Tibial artery (tissue), 4 donors: ENCODE measurements around the gene WDR6.

Source experiments
- DNase-seq, 2 donors: peaks; one replicate each; pipeline ENCODE4 v3.0.0-alpha.2; 2019
- H3K27ac ChIP-seq, 2 donors: fragments of 200-600 bp; sonication (generic) in 1 of 2; 1 replicate in 1 of 2; 2 replicates in 1 of 2; pipeline ENCODE4 v1.5.1; 2018 to 2019; ENCODE audit warnings: mild to moderate bottlenecking in 1 of 2
- H3K27me3 ChIP-seq, 2 donors: fragments of 200-600 bp; sonication (generic) in 1 of 2; one replicate each; pipeline versions ENCODE4 v1.5.1 to v1.6.0; 2016 to 2019
- H3K36me3 ChIP-seq, 3 donors: fragments of 200-600 bp; sonication (generic) in 2 of 3; one replicate each; pipeline ENCODE4 v1.5.1; 2016 to 2019; ENCODE audit warnings: mild to moderate bottlenecking in 2 of 3
- H3K4me1 ChIP-seq, 4 donors: fragments of 200-600 bp; sonication (generic) in 2 of 4; 1 replicate in 3 of 4; 2 replicates in 1 of 4; pipeline ENCODE4 v1.5.1; 2016 to 2019
- H3K4me3 ChIP-seq, 2 donors: fragments of 200-600 bp; sonication (generic) in 1 of 2; 1 replicate in 1 of 2; 2 replicates in 1 of 2; pipeline ENCODE4 v1.5.1; 2018 to 2019; ENCODE audit warnings: mild to moderate bottlenecking in 2 of 2
- H3K9me3 ChIP-seq, 3 donors: fragments of 200-600 bp; sonication (generic) in 1 of 3; one replicate each; pipeline ENCODE4 v1.5.1; 2016 to 2019
- intact Hi-C: fragments of 100-400 bp; cut with DNase I; formaldehyde crosslinking; loops from one replicate; pipeline ENCODE4 v1.15.0; 2023; ENCODE audit warnings: low total_unique reads
- TF ChIP-seq, protein P1 (sequence below), 2 experiments: fragments of 200-600 bp in 1 of 2; fragments of 450-650 bp in 1 of 2; IDR thresholded peaks; one replicate each; pipeline ENCODE4 v1.5.1; 2017 to 2019; ENCODE audit warnings: antibody characterized with exemption in 2 of 2, mild to moderate bottlenecking in 1 of 2, moderate library complexity in 1 of 2

Gene WDR6

DNA sequence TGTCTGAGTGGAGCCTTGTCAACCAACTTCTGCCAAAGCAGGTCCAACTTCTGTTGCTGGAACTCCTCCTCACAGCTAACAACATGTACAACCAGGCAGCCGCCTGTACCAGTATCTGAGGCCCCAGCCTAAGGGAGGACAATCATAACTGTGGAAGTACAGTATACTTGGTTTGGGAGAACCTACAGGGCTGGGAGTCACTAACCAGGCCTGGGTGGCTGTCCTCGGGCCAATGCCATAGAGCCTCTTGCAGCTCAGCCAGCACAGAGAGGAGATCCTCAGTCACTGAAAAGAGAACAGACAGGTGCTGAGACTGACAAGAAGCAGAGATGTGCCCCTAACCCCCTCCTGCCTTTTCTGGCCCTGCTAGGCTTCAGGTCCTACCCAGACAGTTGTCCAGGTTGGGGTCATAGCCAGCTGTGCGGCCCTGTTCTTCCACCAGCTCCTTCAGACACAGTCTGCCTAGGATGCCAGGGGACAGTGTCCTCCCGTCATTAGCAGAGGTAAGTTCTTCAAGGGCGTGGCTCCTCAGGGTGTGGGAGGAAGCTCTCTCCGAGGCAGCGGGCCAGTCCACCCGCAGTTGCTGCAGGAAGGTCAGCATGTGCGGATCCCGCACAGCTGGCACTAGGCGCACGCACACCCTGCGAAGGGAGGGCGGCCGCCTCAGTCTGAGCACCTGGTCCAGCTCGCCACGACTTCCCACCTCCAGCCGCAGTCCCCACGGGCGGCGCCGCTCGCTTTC is 10.2 kb downstream of the WDR6 start:
- peak overlapping the region; percentile 87 for H3K27ac ChIP-seq

DNA sequence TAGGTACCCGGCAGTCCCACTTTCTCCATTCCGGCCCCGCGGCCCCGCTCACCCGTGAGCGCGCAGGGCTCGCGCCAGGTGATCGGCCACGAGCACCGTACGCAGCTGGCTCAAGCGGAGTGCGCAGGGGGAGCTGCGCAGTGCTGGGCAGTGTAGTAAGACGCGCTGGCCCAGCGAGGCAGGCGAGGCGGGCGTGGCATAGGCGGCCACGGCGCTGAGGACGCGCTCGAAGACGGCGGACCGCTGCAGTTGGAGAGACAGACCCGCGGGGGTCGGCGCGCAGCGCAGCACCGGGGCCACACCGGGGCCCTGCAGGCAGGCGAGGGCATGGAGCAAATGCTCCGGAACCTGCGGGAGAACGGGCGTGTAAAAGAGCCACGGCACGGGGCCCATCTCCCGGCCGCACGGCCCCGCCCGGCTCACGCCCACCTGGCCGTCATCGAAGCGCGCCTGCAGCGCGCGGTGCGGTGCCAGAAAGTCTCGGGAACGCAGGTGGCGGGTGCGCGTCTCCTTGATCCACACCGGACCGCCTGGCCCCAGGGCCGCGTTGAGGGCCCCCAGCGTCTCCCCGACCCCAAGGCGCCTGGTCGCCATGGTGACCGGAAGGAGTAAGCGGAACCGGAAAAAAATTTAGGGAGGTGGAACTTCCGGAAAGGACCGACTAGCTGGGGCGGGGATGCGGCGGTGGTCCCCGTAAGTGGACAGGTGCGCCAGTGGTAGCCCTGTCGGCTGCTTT is 10.9 kb downstream of the WDR6 start, which contains the start of gene DALRD3:
DALRD3 (minus strand) TSS at position 610 of the 736 bp plus-strand sequence; CDS start at position 594, 16 bp downstream.
- DNase-seq: peak; percentile 68 to 84
- Histone ChIP-seq H3K27me3 (no peaks in the 10 kb centered on the region), H3K4me1 (peaks cover 0 to 45% (median 39%) of the 10 kb centered on the region in 4 donors), H3K36me3 (peaks cover 19 to 46% (median 28%) of the 10 kb centered on the region in 3 donors), H3K27ac (peak within 1 kb of the TSS; percentile 87), H3K9me3 (no peaks in the 10 kb centered on the region), H3K4me3 (peak within 1 kb of the TSS; percentile 81 to 92)
- intact Hi-C loops: no loop called here
- TF ChIP-seq, protein P1, sequence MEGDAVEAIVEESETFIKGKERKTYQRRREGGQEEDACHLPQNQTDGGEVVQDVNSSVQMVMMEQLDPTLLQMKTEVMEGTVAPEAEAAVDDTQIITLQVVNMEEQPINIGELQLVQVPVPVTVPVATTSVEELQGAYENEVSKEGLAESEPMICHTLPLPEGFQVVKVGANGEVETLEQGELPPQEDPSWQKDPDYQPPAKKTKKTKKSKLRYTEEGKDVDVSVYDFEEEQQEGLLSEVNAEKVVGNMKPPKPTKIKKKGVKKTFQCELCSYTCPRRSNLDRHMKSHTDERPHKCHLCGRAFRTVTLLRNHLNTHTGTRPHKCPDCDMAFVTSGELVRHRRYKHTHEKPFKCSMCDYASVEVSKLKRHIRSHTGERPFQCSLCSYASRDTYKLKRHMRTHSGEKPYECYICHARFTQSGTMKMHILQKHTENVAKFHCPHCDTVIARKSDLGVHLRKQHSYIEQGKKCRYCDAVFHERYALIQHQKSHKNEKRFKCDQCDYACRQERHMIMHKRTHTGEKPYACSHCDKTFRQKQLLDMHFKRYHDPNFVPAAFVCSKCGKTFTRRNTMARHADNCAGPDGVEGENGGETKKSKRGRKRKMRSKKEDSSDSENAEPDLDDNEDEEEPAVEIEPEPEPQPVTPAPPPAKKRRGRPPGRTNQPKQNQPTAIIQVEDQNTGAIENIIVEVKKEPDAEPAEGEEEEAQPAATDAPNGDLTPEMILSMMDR (IDR thresholded peaks at IDR 0.05): no peak

More for the DNA sequence above, 10.2 kb downstream of the WDR6 start:
- Histone ChIP-seq H3K4me1 (peaks cover 0 to 43% (median 33%) of the 10 kb centered on the region in 4 donors), H3K4me3 (peak overlapping the region; percentile 81 to 92), H3K9me3 (no peaks in the 10 kb centered on the region), H3K36me3 (peaks cover 18 to 48% (median 32%) of the 10 kb centered on the region in 3 donors), H3K27me3 (no peaks in the 10 kb centered on the region)
- intact Hi-C loops: no loop called here
- no peak for DNase-seq
- TF ChIP-seq, protein P1 (IDR thresholded peaks at IDR 0.05): no peak

DNA sequence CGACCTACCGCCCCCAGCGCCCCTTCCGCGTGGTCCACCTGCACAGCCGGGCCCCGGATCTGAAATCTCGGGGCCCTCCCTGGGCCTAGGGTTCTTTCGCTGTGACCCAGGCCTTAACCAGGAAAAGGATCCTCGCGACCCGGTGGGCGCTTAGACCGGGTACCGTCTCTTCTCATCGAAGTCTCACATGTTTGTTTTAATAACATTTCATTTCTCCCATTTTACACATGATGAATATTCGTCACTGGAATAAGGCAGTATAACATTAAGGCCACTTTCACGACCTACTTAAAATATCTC is 11.5 kb downstream of the WDR6 start:
- Histone ChIP-seq H3K27ac (peak overlapping the region; percentile 87), H3K27me3 (no peaks in the 10 kb centered on the region), H3K36me3 (peaks cover 24 to 46% (median 33%) of the 10 kb centered on the region in 3 donors), H3K9me3 (no peaks in the 10 kb centered on the region), H3K4me1 (peaks cover 0 to 46% (median 43%) of the 10 kb centered on the region in 4 donors), H3K4me3 (peak overlapping the region; percentile 81 to 92)
- intact Hi-C loops: no loop called here
- TF ChIP-seq, protein P1 (IDR thresholded peaks at IDR 0.05): no peak
- DNase-seq: no peak

DNA sequence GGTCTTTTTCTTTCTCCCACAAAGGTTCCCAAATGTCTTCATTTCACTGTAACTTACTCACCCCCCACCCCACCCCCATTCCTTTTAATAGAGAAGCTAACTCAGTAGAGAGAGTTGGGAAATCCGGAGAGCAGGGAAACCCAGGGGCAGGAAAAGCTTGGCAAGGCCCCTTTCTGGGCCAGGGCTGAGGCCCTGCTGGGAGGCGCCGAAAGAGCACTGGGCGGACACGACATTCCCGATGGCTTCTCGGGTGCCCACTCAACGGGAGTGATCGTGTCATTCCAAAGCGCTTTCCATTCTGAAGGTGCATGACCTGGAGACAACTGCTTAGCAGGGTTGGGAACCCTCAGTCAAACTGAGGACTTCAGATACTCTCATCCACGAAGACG is 12.7 kb downstream of the WDR6 start:
- Histone ChIP-seq H3K27me3 (no peaks in the 10 kb centered on the region), H3K36me3 (peaks cover 29 to 46% (median 35%) of the 10 kb centered on the region in 3 donors), H3K4me1 (peaks cover 0 to 51% (median 43%) of the 10 kb centered on the region in 4 donors), H3K9me3 (no peaks in the 10 kb centered on the region), H3K27ac (peak overlapping the region; percentile 97 to 98), H3K4me3 (peak overlapping the region; percentile 72 to 97)
- no peak for DNase-seq
- TF ChIP-seq, protein P1 (IDR thresholded peaks at IDR 0.05): no peak
- intact Hi-C loops: loop anchor here (5.0 kb wide), 1 partner anchor 33 kb away; no protein-coding TSS in a partner anchor

DNA sequence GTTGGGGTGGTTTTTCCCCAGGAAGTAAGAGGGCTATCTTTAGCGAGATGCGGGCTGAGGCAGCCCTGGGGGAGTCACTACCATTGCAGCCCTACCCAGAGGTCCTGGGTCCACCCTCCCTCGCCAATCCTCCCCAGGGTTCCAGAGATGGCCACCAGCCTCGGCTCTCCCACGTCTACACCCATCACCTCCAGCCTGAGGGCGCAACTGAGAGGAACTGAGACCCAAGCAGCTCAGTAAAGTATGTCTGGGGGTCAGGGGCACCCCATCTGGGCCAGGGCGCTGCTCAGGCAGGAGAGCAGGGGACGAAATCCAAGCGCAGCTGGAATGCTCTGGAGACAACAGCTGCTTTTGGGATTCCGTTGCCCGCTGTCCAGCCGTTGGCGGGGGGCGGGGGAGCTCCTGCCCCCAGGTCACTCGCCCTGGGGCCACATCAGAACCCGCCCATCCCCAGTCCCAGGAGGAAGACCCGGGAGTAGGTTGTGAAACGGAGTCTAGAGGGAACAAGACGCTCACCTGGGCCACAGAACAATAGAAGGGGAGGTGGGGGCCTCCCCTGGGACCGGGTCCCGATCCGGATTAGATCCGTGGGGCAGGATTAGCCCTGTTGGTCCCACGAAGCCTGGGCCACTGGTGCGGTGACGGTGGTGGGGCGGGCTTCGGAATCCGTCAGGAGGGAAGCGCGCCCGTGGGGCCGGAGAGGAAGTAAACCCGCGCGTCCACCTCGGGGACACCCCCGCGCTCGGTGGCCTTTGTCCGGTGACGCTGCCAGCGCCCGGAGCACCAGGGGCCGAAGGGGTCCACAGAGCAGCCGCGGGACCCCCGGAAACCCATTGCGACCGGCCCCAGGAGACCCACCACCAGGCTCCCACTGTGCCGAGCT is 13.4 kb downstream of the WDR6 start:
- H3K4me1 ChIP-seq: peaks cover 0 to 54% (median 43%) of the 10 kb centered on the region in 4 donors
- peak; percentile 48 to 82 for DNase-seq
- peak overlapping the region; percentile 72 to 97 for H3K4me3 ChIP-seq
- H3K36me3 ChIP-seq: peaks cover 29 to 46% (median 35%) of the 10 kb centered on the region in 3 donors
- TF ChIP-seq, protein P1 (IDR thresholded peaks at IDR 0.05): no peak
- intact Hi-C loops: loop anchor here (5.0 kb wide), 1 partner anchor 33 kb away; no protein-coding TSS in a partner anchor
- H3K27me3 ChIP-seq: no peaks in the 10 kb centered on the region
- H3K9me3 ChIP-seq: no peaks in the 10 kb centered on the region
- peak overlapping the region; percentile 97 to 98 for H3K27ac ChIP-seq
